Mesothelial cell of epicardium (in vitro differentiated cells): ENCODE measurements around the gene TGFBRAP1. TPM values are rescaled to one million over a fixed set of nuclear protein-coding genes. Genes with fewer than 3 reads are reported as not detected.
A peak's percentile ranks its signal among the peaks of the same experiment; 100 is the strongest.

Experiments
- DNase-seq, 2 experiments: peaks; one replicate each; pipeline ENCODE4 v3.0.0; 2021; ENCODE audit warnings: low spot score in 2 of 2; ENCODE audit not compliant: unreplicated experiment in 2 of 2
- H3K27ac Mint-ChIP-seq: 2 replicates; pipeline ENCODE4 v1.8.0; 2021; ENCODE audit warnings: mixed read lengths
- H3K27me3 Mint-ChIP-seq: 2 replicates; pipeline ENCODE4 v1.8.0; 2021; ENCODE audit warnings: low read depth, mixed read lengths
- H3K36me3 Mint-ChIP-seq: 2 replicates; pipeline ENCODE4 v1.8.0; 2021; ENCODE audit warnings: mixed read lengths
- H3K4me1 Mint-ChIP-seq: 2 replicates; pipeline ENCODE4 v1.8.0; 2021; ENCODE audit warnings: mixed read lengths
- H3K4me3 Mint-ChIP-seq: 2 replicates; pipeline ENCODE4 v1.8.0; 2021; ENCODE audit warnings: mild to moderate bottlenecking, moderate library complexity, mixed read lengths
- H3K9me3 Mint-ChIP-seq: 2 replicates; pipeline ENCODE4 v1.8.0; 2021; ENCODE audit warnings: mixed read lengths
- total RNA-seq: library from RNA; stranded (reverse); gene quantifications from 3 replicates; pipeline ENCODE4 v1.2.1, GENCODE V29; 2021
- TF ChIP-seq, protein P1 (sequence below): fragments of 200-600 bp; sonication (generic); IDR thresholded peaks from one replicate; pipeline ENCODE4 v1.5.0; 2021; ENCODE audit warnings: antibody characterized with exemption; ENCODE audit not compliant: unreplicated experiment

Gene TGFBRAP1
- total RNA-seq, 1 donor from 2014 or later = 23.6 TPM

DNA sequence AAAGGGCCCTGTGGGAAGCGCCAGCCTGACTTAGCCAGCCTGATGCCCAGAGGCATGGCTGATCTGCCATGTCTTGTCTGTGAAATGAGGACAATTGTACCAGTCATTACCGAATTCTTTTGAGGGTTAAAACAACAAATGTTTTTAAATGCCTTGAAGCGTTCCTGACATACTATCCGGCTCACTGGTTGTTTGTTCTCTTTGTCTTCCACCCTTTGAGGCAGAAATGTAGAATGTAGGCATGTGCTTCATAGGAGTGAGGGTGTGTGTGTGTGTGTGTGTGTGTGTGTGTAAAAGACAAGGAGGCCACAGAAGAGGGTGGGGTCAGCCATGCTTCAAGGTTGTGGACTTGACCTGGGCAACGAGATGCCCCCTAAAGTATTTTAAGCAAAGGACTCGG is 35.5 kb downstream of the TGFBRAP1 start:
- Mint-ChIP-seq H3K4me3 (no peak overlapping the region), H3K27me3 (no peaks in the 10 kb centered on the region), H3K9me3 (no peaks in the 10 kb centered on the region), H3K4me1 (peaks cover 18% of the 10 kb centered on the region), H3K27ac (peak overlapping the region; percentile 54), H3K36me3 (peaks cover 30% of the 10 kb centered on the region)
- TF ChIP-seq, protein P1, sequence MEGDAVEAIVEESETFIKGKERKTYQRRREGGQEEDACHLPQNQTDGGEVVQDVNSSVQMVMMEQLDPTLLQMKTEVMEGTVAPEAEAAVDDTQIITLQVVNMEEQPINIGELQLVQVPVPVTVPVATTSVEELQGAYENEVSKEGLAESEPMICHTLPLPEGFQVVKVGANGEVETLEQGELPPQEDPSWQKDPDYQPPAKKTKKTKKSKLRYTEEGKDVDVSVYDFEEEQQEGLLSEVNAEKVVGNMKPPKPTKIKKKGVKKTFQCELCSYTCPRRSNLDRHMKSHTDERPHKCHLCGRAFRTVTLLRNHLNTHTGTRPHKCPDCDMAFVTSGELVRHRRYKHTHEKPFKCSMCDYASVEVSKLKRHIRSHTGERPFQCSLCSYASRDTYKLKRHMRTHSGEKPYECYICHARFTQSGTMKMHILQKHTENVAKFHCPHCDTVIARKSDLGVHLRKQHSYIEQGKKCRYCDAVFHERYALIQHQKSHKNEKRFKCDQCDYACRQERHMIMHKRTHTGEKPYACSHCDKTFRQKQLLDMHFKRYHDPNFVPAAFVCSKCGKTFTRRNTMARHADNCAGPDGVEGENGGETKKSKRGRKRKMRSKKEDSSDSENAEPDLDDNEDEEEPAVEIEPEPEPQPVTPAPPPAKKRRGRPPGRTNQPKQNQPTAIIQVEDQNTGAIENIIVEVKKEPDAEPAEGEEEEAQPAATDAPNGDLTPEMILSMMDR = no peak
- no peak for DNase-seq

DNA sequence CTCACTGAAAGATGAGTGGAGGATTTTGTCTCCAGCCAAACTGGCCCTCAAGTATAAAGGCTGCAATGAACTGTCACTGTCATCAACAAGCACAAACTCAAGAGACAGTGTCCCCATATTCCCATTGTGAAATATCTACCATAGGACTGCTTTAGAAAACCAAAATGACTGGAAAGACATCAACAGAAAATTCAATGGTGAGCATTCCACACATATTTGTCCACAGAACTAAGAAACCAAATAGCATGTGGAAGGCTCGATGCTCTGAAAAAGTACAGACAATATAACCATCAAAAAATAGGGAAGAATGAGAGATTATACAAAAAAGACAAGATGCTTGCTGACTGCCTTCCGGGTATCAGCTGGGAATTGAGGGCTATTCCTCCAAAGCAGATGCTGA is 37.6 kb downstream of the TGFBRAP1 start:
- peak overlapping the region; percentile 74 for H3K27ac Mint-ChIP-seq
- H3K4me3 Mint-ChIP-seq = no peak overlapping the region
- peaks cover 18% of the 10 kb centered on the region for H3K36me3 Mint-ChIP-seq
- TF ChIP-seq, protein P1 = no peak
- peaks cover 18% of the 10 kb centered on the region for H3K4me1 Mint-ChIP-seq
- no peaks in the 10 kb centered on the region for H3K27me3 Mint-ChIP-seq
- DNase-seq = no peak
- H3K9me3 Mint-ChIP-seq = no peaks in the 10 kb centered on the region

DNA sequence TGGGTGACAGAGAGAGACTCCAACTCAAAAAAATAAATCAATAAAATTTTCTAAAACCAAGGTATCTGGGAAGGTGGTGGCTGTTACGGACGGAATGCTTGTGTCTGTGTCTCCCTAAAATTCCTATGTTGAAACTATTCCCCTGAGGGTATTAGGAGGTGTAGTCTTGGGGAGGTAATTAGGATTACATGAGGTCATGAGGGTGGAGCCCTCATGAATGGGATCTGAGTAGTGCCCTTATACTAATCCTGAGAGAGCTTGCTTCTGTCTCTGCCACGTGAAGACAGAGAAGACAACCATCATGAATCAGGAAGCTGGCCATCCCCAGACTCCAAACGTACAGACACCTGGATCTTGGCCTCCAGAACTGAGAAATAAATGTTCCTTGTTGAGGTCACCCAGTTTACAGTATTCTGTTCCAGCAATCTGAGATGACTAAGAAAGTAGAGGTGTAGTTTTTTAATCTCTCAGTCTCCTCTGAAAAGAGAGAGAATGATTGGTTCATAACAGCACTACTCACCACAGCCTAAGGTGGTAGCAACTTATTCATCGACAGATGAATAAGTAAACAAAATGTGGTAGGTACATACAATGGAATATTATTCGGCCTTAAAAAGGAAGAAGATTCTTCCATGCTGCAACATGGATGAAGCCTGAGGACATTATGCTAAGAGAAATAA is 38.4 kb downstream of the TGFBRAP1 start:
- no peaks in the 10 kb centered on the region for H3K27me3 Mint-ChIP-seq
- H3K27ac Mint-ChIP-seq = no peak overlapping the region
- DNase-seq = no peak
- TF ChIP-seq, protein P1 = no peak
- H3K4me1 Mint-ChIP-seq = peaks cover 18% of the 10 kb centered on the region
- H3K9me3 Mint-ChIP-seq = no peaks in the 10 kb centered on the region
- peaks cover 18% of the 10 kb centered on the region for H3K36me3 Mint-ChIP-seq
- no peak overlapping the region for H3K4me3 Mint-ChIP-seq

DNA sequence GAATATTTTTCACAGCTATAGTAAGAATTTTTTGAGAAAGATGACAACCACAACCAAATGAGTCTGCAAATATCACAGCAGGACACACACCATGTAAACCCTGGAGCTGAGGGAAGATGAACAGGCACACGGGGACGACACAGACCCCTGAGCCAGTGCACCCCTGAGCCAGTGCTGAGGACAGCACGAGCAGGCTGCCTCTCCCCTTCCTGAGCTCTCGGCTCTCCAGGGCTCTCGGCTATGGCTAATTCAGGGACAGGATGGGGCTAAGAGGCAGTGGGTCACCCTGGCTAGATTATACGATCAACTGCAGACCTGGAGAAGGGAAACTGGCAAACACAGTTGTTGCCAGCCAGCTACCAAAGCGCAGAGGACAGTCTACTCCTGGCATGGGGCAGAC is 41.4 kb downstream of the TGFBRAP1 start:
- H3K27ac Mint-ChIP-seq = no peak overlapping the region
- peaks cover 22% of the 10 kb centered on the region for H3K36me3 Mint-ChIP-seq
- peaks cover 5% of the 10 kb centered on the region for H3K4me1 Mint-ChIP-seq
- no peaks in the 10 kb centered on the region for H3K27me3 Mint-ChIP-seq
- no peak for DNase-seq
- H3K9me3 Mint-ChIP-seq = no peaks in the 10 kb centered on the region
- no peak overlapping the region for H3K4me3 Mint-ChIP-seq
- TF ChIP-seq, protein P1 = no peak

DNA sequence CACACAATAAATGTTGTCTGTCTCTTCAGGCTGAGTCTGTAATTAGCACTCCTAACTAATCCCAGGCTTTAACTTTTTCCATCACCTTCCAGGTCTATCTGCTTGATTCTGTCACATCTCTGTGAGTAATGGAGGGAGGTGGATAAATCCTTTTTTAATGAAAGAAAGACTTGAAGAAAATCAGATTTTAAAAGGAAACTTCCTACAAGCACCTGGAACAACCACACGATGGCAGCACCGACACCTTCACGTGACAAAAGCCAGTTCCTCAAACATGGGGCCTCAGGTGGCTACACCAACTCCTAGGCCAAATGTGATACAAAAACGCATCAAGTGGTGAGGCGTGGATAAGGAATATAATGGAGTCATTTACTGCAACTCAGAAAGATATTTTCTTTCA is 41.8 kb downstream of the TGFBRAP1 start:
- H3K27me3 Mint-ChIP-seq = no peaks in the 10 kb centered on the region
- H3K4me1 Mint-ChIP-seq = peaks cover 5% of the 10 kb centered on the region
- TF ChIP-seq, protein P1 = peak; percentile 53
- no peaks in the 10 kb centered on the region for H3K9me3 Mint-ChIP-seq
- peaks cover 22% of the 10 kb centered on the region for H3K36me3 Mint-ChIP-seq
- no peak overlapping the region for H3K27ac Mint-ChIP-seq
- no peak overlapping the region for H3K4me3 Mint-ChIP-seq
- no peak for DNase-seq

DNA sequence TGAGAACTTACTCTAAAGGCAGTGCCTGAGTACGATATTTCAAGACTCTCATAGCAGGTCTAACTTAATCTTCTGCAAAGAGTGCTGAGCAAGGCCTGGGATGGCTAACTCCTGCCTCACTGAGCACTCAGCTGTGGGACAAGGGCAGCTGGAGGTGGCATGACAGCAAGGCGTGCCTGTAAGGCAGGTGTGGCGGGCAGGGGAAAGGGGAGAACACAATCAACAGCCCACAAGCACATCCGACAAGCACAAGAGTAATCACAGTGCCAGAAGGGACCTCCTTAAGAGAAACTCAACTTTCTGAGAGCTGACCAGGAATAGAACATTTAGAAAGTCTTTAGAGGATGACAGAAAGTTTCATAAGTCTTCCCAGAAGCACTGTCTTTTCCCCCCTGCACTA is 46.0 kb downstream of the TGFBRAP1 start:
- Mint-ChIP-seq H3K27me3 (no peaks in the 10 kb centered on the region), H3K36me3 (peaks cover 18% of the 10 kb centered on the region), H3K9me3 (no peaks in the 10 kb centered on the region), H3K4me1 (no peaks in the 10 kb centered on the region), H3K27ac (no peak overlapping the region), H3K4me3 (no peak overlapping the region)
- no peak for DNase-seq
- TF ChIP-seq, protein P1 = no peak
